K562 (cell line): ENCODE measurements around the gene PACSIN1. TPM values are rescaled to one million over a fixed set of nuclear protein-coding genes. Genes with fewer than 3 reads are reported as not detected.

ENCODE experiments used
- ATAC-seq: fragments of 200-7000 bp; cut with Tn5 transposase; 3 replicates; pipeline ENCODE4 v1.9.1; 2020; ENCODE audit warnings: moderate library complexity
- BruUV-seq: library from RNA; stranded (reverse); fragments of 400-500 nt; replicated peaks from 2 replicates; lab custom pipeline; 2021; lab: Mats Ljungman, UMichigan
- CTCF ChIA-PET: fragments of 300-600 bp; formaldehyde crosslinking; extraction: SDS; loops from one replicate; lab custom pipeline; 2021; ENCODE audit warnings: low intra/inter-chr PET ratio; lab: Yijun Ruan, JAX
- POLR2A ChIA-PET: fragments of 300-600, 350-650 bp; sonication (Branson Sonifier 250); formaldehyde crosslinking; extraction: SDS; loops from one replicate; lab custom pipeline; 2021; ENCODE audit warnings: antibody characterized with exemption, inconsistent platforms; lab: Yijun Ruan, JAX
- DNase-seq, 4 experiments: peaks; one replicate each; pipeline versions ENCODE4 v3.0.0 to v3.0.0-alpha.2; 2011 to 2018; ENCODE audit warnings: low spot score in 3 of 4, mixed read lengths in 3 of 4; ENCODE audit errors: extremely low read depth in 1 of 4
- FAIRE-seq: peaks from 2 replicates; lab custom pipeline; 2011; peaks lifted over from hg19 to GRCh38; lab: Jason Lieb, UNC
- H2AFZ ChIP-seq: 2 replicates; pipeline ENCODE4 v1.6.0; 2011; ENCODE audit warnings: low read depth, low read length, control low read depth, inconsistent platforms
- H3K27ac ChIP-seq: fragments of 200-600 bp; 3 replicates; pipeline ENCODE4 v1.8.0; 2011; ENCODE audit warnings: low read depth, mild to moderate bottlenecking, control low read depth, inconsistent platforms, low read length, moderate library complexity, mixed read lengths; ENCODE audit errors: extremely low read depth
- H3K27me3 ChIP-seq, 2 experiments: fragments of 300-600 bp in 1 of 2; 2 replicates in 1 of 2; 3 replicates in 1 of 2; pipeline versions ENCODE4 v1.6.0 to v1.8.0; 2011; ENCODE audit warnings: inconsistent platforms in 2 of 2, low read length in 2 of 2, mild to moderate bottlenecking in 1 of 2, mixed read lengths in 1 of 2, moderate library complexity in 1 of 2; ENCODE audit not compliant: control insufficient read depth in 2 of 2, insufficient read depth in 2 of 2
- H3K36me3 ChIP-seq: fragments of 300-600 bp; 3 replicates; pipeline ENCODE4 v1.8.0; 2011; ENCODE audit warnings: mild to moderate bottlenecking, low read length, inconsistent platforms; ENCODE audit not compliant: control insufficient read depth, insufficient read depth
- H3K4me1 ChIP-seq, 2 experiments: fragments of 200-600 bp in 1 of 2; replicated peaks in 1 of 2; 2 replicates in 1 of 2; 3 replicates in 1 of 2; pipeline versions ENCODE4 v1.5.1 to v1.8.0; 2011; ENCODE audit warnings: inconsistent platforms in 2 of 2, low read length in 2 of 2, mild to moderate bottlenecking in 1 of 2, mixed read lengths in 1 of 2, moderate library complexity in 1 of 2; ENCODE audit not compliant: control insufficient read depth in 2 of 2, insufficient read depth in 2 of 2
- H3K4me2 ChIP-seq: 2 replicates; pipeline ENCODE4 v1.6.1; 2011; ENCODE audit warnings: low read length, control low read depth, inconsistent platforms, mixed read lengths; ENCODE audit not compliant: insufficient read depth
- H3K4me3 ChIP-seq: fragments of 200-600 bp; sonication (generic), shearing (Covaris generic); 2 replicates; pipeline ENCODE4 v1.5.1; 2016; ENCODE audit warnings: control low read depth, inconsistent platforms
- H3K79me2 ChIP-seq: fragments of 200-600 bp; 3 replicates; pipeline ENCODE4 v1.8.0; 2011; ENCODE audit warnings: low read length, inconsistent platforms; ENCODE audit not compliant: control insufficient read depth, insufficient read depth
- H3K9ac ChIP-seq, 2 experiments: 2 replicates each; pipeline versions ENCODE4 v1.6.0 to v1.6.1; 2011; ENCODE audit warnings: low read depth in 2 of 2, low read length in 2 of 2, control low read depth in 1 of 2, inconsistent platforms in 1 of 2, mild to moderate bottlenecking in 1 of 2, mixed read lengths in 1 of 2; ENCODE audit not compliant: insufficient read depth in 1 of 2
- H3K9me1 ChIP-seq: one replicate; pipeline ENCODE4 v1.6.0; 2011; ENCODE audit warnings: inconsistent platforms, mild to moderate bottlenecking, low read length, moderate library complexity; ENCODE audit not compliant: control insufficient read depth, insufficient read depth
- H3K9me3 ChIP-seq: replicated peaks from 2 replicates; pipeline ENCODE4 v1.5.1; 2011; ENCODE audit warnings: low read depth, low read length, inconsistent platforms; ENCODE audit not compliant: control insufficient read depth, insufficient read depth
- H4K20me1 ChIP-seq: replicated peaks from 2 replicates; pipeline ENCODE4 v1.6.1; 2011; ENCODE audit warnings: low read length, inconsistent platforms, mixed read lengths; ENCODE audit not compliant: control insufficient read depth, insufficient read depth
- BMI1 ChIP-seq: fragments of 150-350 bp; IDR thresholded peaks from 2 replicates; pipeline ENCODE4 v1.6.1; 2014; ENCODE audit warnings: low read length
- HINFP ChIP-seq: fragments of 450-650 bp; conservative IDR thresholded peaks from 2 replicates; pipeline ENCODE4 v1.6.1; 2016; ENCODE audit warnings: missing genetic modification characterization, low read depth, mild to moderate bottlenecking, control low read depth, missing compliant biosample characterization
- IRF1 ChIP-seq: sonication (generic); formaldehyde crosslinking; IDR thresholded peaks from 2 replicates; pipeline ENCODE4 v1.8.0; 2022; ENCODE audit warnings: missing genetic modification reagents, mild to moderate bottlenecking, borderline replicate concordance
- SMARCC2 ChIP-seq: fragments of 450-650 bp; IDR thresholded peaks from 2 replicates; pipeline ENCODE4 v1.6.1; 2017; ENCODE audit warnings: antibody characterized with exemption, moderate library complexity, mild to moderate bottlenecking, low read depth
- TBP ChIP-seq: optimal IDR thresholded peaks from 2 replicates; pipeline ENCODE3; 2011; ENCODE audit warnings: low read depth, low read length, improper control_type of control experiment
- ZBTB1 ChIP-seq: sonication (generic); formaldehyde crosslinking; IDR thresholded peaks from 2 replicates; pipeline ENCODE4 v1.8.1; 2023; ENCODE audit warnings: missing genetic modification reagents, low read depth, mild to moderate bottlenecking, borderline replicate concordance
- ZC3H4 ChIP-seq: sonication (generic); formaldehyde crosslinking; IDR thresholded peaks from 2 replicates; pipeline ENCODE4 v1.9.0; 2021; ENCODE audit warnings: missing genetic modification reagents, borderline replicate concordance
- ZNF668 ChIP-seq: fragments of 250-450 bp; sonication (Bioruptor Pico); IDR thresholded peaks from 2 replicates; pipeline ENCODE4 v1.8.0; 2022; ENCODE audit warnings: mild to moderate bottlenecking, inconsistent platforms
- ZNF764 ChIP-seq: fragments of 250-450 bp; sonication (Bioruptor Pico); IDR thresholded peaks from 2 replicates; pipeline ENCODE4 v1.4.0; 2020; ENCODE audit warnings: low read depth, mild to moderate bottlenecking, moderate library complexity
- WGBS: fragments of 100-300 bp; shearing (Covaris generic); methylation state at CpG from one replicate; pipeline ENCODE4 v1.1.6; 2016; ENCODE audit warnings: low coverage, mixed read lengths; ENCODE audit not compliant: insufficient coverage; ENCODE audit errors: missing lambda C conversion rate; 5-methylcytosine and 5-hydroxymethylcytosine counted together
- in situ Hi-C: fragments of 300-500 bp; cut with MboI; formaldehyde crosslinking; loops from 4 replicates; pipeline ENCODE4 v1.15.0; 2018; ENCODE audit warnings: inconsistent platforms, mixed read lengths
- intact Hi-C: fragments of 100-400 bp; cut with micrococcal nuclease; formaldehyde crosslinking; loops from 2 replicates; pipeline ENCODE4 v1.14.2; 2022
- polyA plus RNA-seq, 8 experiments: library from polyadenylated mRNA; depleted of rRNA in 4 of 8; stranded (reverse) in 5 of 8; unstranded in 3 of 8; fragments of >200 nt; fragmentation: Nextera tagmentation in 2 of 8; fragmentation: Illumina TruSeq in 1 of 8; extraction: Ambion mirVana in 2 of 8; extraction: Trizol in 1 of 8; gene quantifications; 2 replicates each; pipeline versions ENCODE4 v1.2.1 to v1.2.3, GENCODE V29; 2011 to 2014; ENCODE audit warnings: inconsistent platforms in 1 of 8, missing spikeins in 1 of 8
- total RNA-seq, 7 experiments: library from RNA; depleted of rRNA in 6 of 7; stranded (reverse); fragments of >200 nt in 6 of 7; fragmentation: Illumina TruSeq in 2 of 7; extraction: Trizol in 2 of 7; gene quantifications; 2 replicates each; pipeline versions ENCODE4 v1.2.1 to v1.2.3, GENCODE V29; 2011 to 2021; ENCODE audit warnings: low replicate concordance in 1 of 7
- TF ChIP-seq, protein P1 (sequence below): fragments of 250-450 bp; sonication (Bioruptor Pico); IDR thresholded peaks from 2 replicates; pipeline ENCODE4 v1.5.0; 2021

The PACSIN1 gene
- total and polyA plus RNA-seq, 9 of the 15 experiments (the other 6 are each of a cell fraction or from before 2014, with no cell fraction given): 0.01 to 1.7 (median 0.45) TPM

DNA sequence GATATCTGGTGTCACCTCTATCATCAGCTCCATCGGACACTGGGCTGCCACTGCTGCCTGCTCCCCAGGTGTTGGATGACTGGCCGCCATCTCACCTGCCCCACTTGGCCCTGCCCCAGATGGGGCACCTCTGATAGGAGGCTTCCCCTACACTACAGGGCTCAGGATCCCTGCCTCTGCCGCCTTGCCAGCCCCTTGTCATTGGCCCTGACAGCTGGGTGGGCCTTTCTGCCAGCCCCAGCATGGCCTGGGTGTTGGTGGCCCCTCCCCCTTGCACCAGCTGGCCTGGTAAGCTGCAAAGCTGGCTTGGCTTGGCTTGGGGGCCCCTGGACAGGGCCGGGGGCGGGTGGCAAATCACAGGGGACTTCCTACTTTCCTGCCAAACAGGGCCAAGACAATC is 10.6 kb downstream of the PACSIN1 start:
- no peaks in the 10 kb centered on the region for H3K79me2 ChIP-seq
- in situ Hi-C loops: no loop called here
- no peak for ATAC-seq
- H3K27ac ChIP-seq: no peak overlapping the region
- no peak for FAIRE-seq
- H3K36me3 ChIP-seq: no peaks in the 10 kb centered on the region
- CTCF ChIA-PET: no interaction called here
- H3K4me3 ChIP-seq: no peak overlapping the region
- no peak for TF ChIP-seq HINFP (tag)
- intact Hi-C loops: no loop called here
- WGBS: 13% methylated on average over 5 of the region's 5 CpGs
- DNase-seq: no peak
- H3K4me1 ChIP-seq: peaks cover 0 to 4% of the 10 kb centered on the region in 2 experiments; a peak in 4 of 5 replicates
- POLR2A ChIA-PET: interaction anchor here (0.8 to 2.3 kb wide), 4 partner anchors 11 to 399 kb away, joined by 3 to 10 read pairs (median 6); partner anchors contain the start of gene PACSIN1
- H3K4me2 ChIP-seq: no peak overlapping the region
- no peak overlapping the region for H2AFZ ChIP-seq
- H3K9ac ChIP-seq: no peak overlapping the region; a peak in 1 of 4 replicates
- BruUV-seq: no TSS peak
- H3K27me3 ChIP-seq: no peaks in the 10 kb centered on the region
- H3K9me1 ChIP-seq: no peaks in the 10 kb centered on the region
- no peaks in the 10 kb centered on the region for H4K20me1 ChIP-seq
- H3K9me3 ChIP-seq: no peaks in the 10 kb centered on the region

DNA sequence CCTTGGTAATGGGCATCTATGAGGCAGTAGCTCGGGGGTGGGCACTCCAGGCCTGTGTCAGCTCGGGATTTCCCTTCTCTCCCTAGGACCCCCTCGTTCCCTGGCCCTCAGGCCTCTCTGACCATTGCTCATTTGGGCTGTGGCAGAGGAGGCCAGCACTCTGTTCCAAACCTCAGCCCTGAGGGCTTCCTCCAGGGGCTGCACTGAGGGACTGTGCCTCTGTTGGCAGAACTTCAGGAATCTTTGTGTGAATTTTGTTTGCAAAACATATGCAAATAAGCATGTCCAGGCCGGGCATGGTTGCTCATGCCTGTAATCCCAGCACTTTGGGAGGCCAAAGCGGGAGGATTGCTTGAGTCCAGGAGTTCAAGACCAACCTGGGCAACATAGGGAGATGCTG is 11.0 kb downstream of the PACSIN1 start:
- H3K27me3 ChIP-seq: no peaks in the 10 kb centered on the region
- in situ Hi-C loops: no loop called here
- WGBS: 28% methylated on average over 5 of the region's 5 CpGs
- intact Hi-C loops: no loop called here
- FAIRE-seq: no peak
- ATAC-seq: no peak
- no peaks in the 10 kb centered on the region for H3K9me1 ChIP-seq
- H4K20me1 ChIP-seq: no peaks in the 10 kb centered on the region
- H3K9ac ChIP-seq: no peak overlapping the region
- POLR2A ChIA-PET: interaction anchor here (1.1 to 2.3 kb wide), 3 partner anchors 8 to 12 kb away, joined by 5 to 10 read pairs (median 8); partner anchors contain the start of gene PACSIN1
- H3K27ac ChIP-seq: no peak overlapping the region
- DNase-seq: no peak
- H3K4me1 ChIP-seq: peaks cover 0 to 4% of the 10 kb centered on the region in 2 experiments; a peak in 4 of 5 replicates
- no peaks in the 10 kb centered on the region for H3K79me2 ChIP-seq
- H3K4me2 ChIP-seq: no peak overlapping the region
- no TSS peak for BruUV-seq
- H3K9me3 ChIP-seq: no peaks in the 10 kb centered on the region
- CTCF ChIA-PET: no interaction called here
- no peak overlapping the region for H2AFZ ChIP-seq
- H3K4me3 ChIP-seq: no peak overlapping the region
- H3K36me3 ChIP-seq: no peaks in the 10 kb centered on the region
- TF ChIP-seq SMARCC2 (no peak), ZNF668 (CRISPR knock-in tag) (no peak), ZC3H4 (CRISPR knock-in tag) (no peak), BMI1 (no peak), IRF1 (CRISPR knock-in tag) (no peak), TBP (no peak), ZBTB1 (no peak), ZNF764 (no peak)
- TF ChIP-seq, protein P1, sequence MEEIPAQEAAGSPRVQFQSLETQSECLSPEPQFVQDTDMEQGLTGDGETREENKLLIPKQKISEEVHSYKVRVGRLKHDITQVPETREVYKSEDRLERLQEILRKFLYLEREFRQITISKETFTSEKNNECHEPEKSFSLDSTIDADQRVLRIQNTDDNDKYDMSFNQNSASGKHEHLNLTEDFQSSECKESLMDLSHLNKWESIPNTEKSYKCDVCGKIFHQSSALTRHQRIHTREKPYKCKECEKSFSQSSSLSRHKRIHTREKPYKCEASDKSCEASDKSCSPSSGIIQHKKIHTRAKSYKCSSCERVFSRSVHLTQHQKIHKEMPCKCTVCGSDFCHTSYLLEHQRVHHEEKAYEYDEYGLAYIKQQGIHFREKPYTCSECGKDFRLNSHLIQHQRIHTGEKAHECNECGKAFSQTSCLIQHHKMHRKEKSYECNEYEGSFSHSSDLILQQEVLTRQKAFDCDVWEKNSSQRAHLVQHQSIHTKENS: no peak
